GM13977 (cell line): ENCODE data around the gene SLC2A1.
"Not testable (repeated sequence)": the region's sequence is repeated elsewhere in the genome, so short reads cannot be mapped to it uniquely, and the experiment has no call there.

ENCODE experiments used
- DNase-seq: peaks from one replicate; pipeline ENCODE4 v3.0.0; 2012; ENCODE audit warnings: low spot score
- CTCF ChIP-seq: IDR thresholded peaks from 2 replicates; pipeline ENCODE4 v1.5.1; 2012; ENCODE audit warnings: mild to moderate bottlenecking, control low read depth; ENCODE audit not compliant: insufficient read depth; ENCODE audit errors: extremely low read depth, missing control alignments
- in situ Hi-C: fragments of 300-500 bp; cut with MboI; formaldehyde crosslinking; loops from one replicate; pipeline ENCODE4 v1.12.0; 2022; ENCODE audit warnings: low sequenced_read_pairs, low pct_unique_long_range_greater_than_20kb, mixed read lengths, inconsistent platforms; ENCODE audit not compliant: unreplicated experiment

The SLC2A1 gene

GRCh38 chr1:42921769-42922168 is 36.9 kb downstream of the SLC2A1 start:
- no peak for TF ChIP-seq CTCF
- DNase-seq = no peak
- in situ Hi-C loops = no loop called here

DNA sequence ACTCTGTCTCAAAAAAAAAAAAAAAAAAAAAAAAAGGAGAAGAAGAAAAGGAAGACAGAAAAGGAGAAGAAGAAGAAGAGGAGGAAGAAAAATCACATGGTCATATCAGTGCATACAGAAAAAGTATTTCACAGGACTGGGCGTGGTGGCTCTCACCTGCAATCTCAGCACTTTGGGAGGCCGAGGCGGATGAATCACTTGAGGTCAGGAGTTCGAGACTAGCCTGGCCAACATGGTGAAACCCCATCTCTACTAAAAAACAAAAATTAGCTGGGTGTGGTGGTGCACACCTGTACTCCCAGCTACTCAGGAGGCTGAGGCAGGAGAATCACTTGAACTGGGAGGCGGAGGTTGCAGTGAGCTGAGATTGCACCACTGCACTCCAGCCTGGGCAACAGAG is 39.0 kb downstream of the SLC2A1 start:
- DNase-seq = not testable (repeated sequence)
- in situ Hi-C loops = loop anchor here (5.0 kb wide), 1 partner anchor 153 kb away; no protein-coding TSS in a partner anchor

DNA sequence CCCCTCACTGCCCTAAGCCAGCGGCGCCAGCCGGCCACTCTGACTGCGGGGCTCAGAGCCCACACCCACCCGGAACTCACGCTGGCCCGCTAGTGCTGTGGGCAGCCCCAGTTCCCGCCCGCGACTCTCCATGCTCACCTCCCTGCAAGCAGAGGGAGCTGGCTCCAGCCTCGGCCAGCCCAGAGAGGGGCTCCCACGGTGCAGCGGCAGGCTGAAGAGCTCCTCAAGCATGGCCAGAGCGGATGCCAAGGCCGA is 41.5 kb downstream of the SLC2A1 start:
- in situ Hi-C loops = loop anchor here (5.0 kb wide), 1 partner anchor 155 kb away; no protein-coding TSS in a partner anchor

DNA sequence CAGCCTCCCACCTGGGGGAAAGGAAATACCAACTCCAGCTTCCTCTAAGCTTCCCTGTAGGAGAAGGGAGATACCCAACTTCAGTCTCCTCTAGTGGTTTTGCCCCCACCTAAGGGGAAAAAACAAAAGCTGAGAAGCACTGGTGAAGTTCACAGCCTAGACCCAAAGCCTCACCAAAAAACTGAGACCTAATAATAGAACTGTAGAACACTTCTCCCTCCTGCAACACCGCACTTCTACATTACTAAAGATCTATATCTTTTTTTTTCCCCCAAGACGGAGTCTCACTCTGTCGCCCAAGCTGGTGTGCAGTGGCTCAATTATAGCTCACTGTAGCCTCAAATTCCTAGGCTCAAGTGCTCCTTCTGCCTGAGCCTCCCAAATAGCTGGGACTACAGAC is 43.2 kb downstream of the SLC2A1 start:
- no peak for DNase-seq
- in situ Hi-C loops = loop anchor here (5.0 kb wide), 1 partner anchor 157 kb away; no protein-coding TSS in a partner anchor
- TF ChIP-seq CTCF = no peak

More for the DNA sequence above, 41.5 kb downstream of the SLC2A1 start:
- no peak for DNase-seq
- no peak for TF ChIP-seq CTCF

GRCh38 chr1:42914092-42914627 is 44.5 kb downstream of the SLC2A1 start:
- TF ChIP-seq CTCF = no peak
- DNase-seq = no peak
- in situ Hi-C loops = no loop called here

- DNase-seq = peak; percentile 72
- in situ Hi-C loops = no loop called here
- TF ChIP-seq CTCF = peak; percentile 70
These were observed 45.1 kb downstream of the SLC2A1 start for GRCh38 chr1:42913426-42914091.

GRCh38 chr1:42910985-42911384 is 47.7 kb downstream of the SLC2A1 start:
- no peak for DNase-seq
- no peak for TF ChIP-seq CTCF
- in situ Hi-C loops = no loop called here
